Keratinocyte (primary cell): ENCODE data around the gene MRTFB. TPM values are rescaled to one million over a fixed set of nuclear protein-coding genes. Genes with fewer than 3 reads are reported as not detected.

Experiments used
- DNase-seq: peaks from one replicate; pipeline ENCODE4 v3.0.0-alpha.2; 2011; ENCODE audit warnings: low read depth, missing footprints, low spot score
- FAIRE-seq: peaks from 2 replicates; lab custom pipeline; 2011; peaks lifted over from hg19 to GRCh38; lab: Jason Lieb, UNC
- H2AFZ ChIP-seq: 2 replicates; pipeline ENCODE4 v1.6.0; 2012; ENCODE audit warnings: low read length, control low read depth, inconsistent platforms; ENCODE audit not compliant: control insufficient read depth
- H3K27ac ChIP-seq: 2 replicates; pipeline ENCODE4 v1.5.1; 2011; ENCODE audit warnings: low read length; ENCODE audit not compliant: control insufficient read depth, insufficient read depth
- H3K27me3 ChIP-seq: 3 replicates; pipeline ENCODE4 v1.6.0; 2011; ENCODE audit warnings: low read length; ENCODE audit not compliant: control insufficient read depth, insufficient read depth; ENCODE audit errors: extremely low read depth
- H3K36me3 ChIP-seq, 2 experiments: 2 replicates in 1 of 2; 3 replicates in 1 of 2; pipeline ENCODE4 v1.5.1; 2011; ENCODE audit warnings: low read length in 2 of 2, mild to moderate bottlenecking in 1 of 2; ENCODE audit not compliant: control insufficient read depth in 2 of 2, insufficient read depth in 2 of 2; ENCODE audit errors: extremely low read depth in 1 of 2
- H3K4me1 ChIP-seq: 3 replicates; pipeline ENCODE4 v1.5.1; 2011; ENCODE audit warnings: low read length; ENCODE audit not compliant: control insufficient read depth, insufficient read depth; ENCODE audit errors: extremely low read depth
- H3K4me2 ChIP-seq: 3 replicates; pipeline ENCODE4 v1.6.0; 2011; ENCODE audit warnings: low read depth, low read length; ENCODE audit not compliant: control insufficient read depth, insufficient read depth; ENCODE audit errors: extremely low read depth
- H3K4me3 ChIP-seq, 3 experiments: fragments of 200-600 bp in 1 of 3; sonication (generic) in 1 of 3; 2 replicates in 2 of 3; 3 replicates in 1 of 3; pipeline ENCODE4 v1.5.1; 2011 to 2016; ENCODE audit warnings: low read length in 3 of 3, mild to moderate bottlenecking in 3 of 3, control low read depth in 2 of 3, inconsistent platforms in 1 of 3, low read depth in 1 of 3, mixed read lengths in 1 of 3, mixed run types in 1 of 3, moderate library complexity in 1 of 3; ENCODE audit not compliant: control insufficient read depth in 2 of 3, insufficient read depth in 2 of 3; ENCODE audit errors: extremely low read depth in 1 of 3
- H3K79me2 ChIP-seq: 2 replicates; pipeline ENCODE4 v1.6.0; 2012; ENCODE audit warnings: low read length; ENCODE audit not compliant: control insufficient read depth, insufficient read depth
- H3K9ac ChIP-seq: 3 replicates; pipeline ENCODE4 v1.6.0; 2011; ENCODE audit warnings: low read length; ENCODE audit not compliant: control insufficient read depth, insufficient read depth; ENCODE audit errors: extremely low read depth
- H3K9me1 ChIP-seq: 3 replicates; pipeline ENCODE4 v1.6.0; 2011; ENCODE audit warnings: low read length; ENCODE audit not compliant: control insufficient read depth, insufficient read depth; ENCODE audit errors: extremely low read depth
- H3K9me3 ChIP-seq: 2 replicates; pipeline ENCODE4 v1.5.1; 2012; ENCODE audit warnings: low read depth, low read length; ENCODE audit not compliant: control insufficient read depth
- H4K20me1 ChIP-seq: 3 replicates; pipeline ENCODE4 v1.6.0; 2011; ENCODE audit warnings: low read length; ENCODE audit not compliant: control insufficient read depth, insufficient read depth; ENCODE audit errors: extremely low read depth
- CTCF ChIP-seq, 3 experiments: IDR thresholded peaks in 1 of 3; conservative IDR thresholded peaks in 1 of 3; optimal IDR thresholded peaks in 1 of 3; 2 replicates in 2 of 3; 3 replicates in 1 of 3; pipeline versions ENCODE3 to v1.5.1; 2011; ENCODE audit warnings: low read length in 3 of 3, mild to moderate bottlenecking in 3 of 3, moderate library complexity in 2 of 3, control low read depth in 1 of 3, inconsistent platforms in 1 of 3; ENCODE audit not compliant: insufficient read depth in 2 of 3; ENCODE audit errors: extremely low read depth in 1 of 3
- EZH2 ChIP-seq: IDR thresholded peaks from one replicate; pipeline ENCODE4 v1.6.1; 2012; ENCODE audit warnings: inconsistent platforms, mild to moderate bottlenecking, low read length, moderate library complexity
- dilution Hi-C: fragments of 300-500 bp; cut with MboI; formaldehyde crosslinking; loops from one replicate; pipeline ENCODE4 v1.7.0; 2020; ENCODE audit warnings: low sequenced_read_pairs; ENCODE audit not compliant: extremely low pct_ligation_motif_present
- polyA plus RNA-seq, 5 experiments: library from polyadenylated mRNA; depleted of rRNA in 3 of 5; stranded (reverse) in 3 of 5; stranded (forward) in 1 of 5; unstranded in 1 of 5; fragments of >200 nt; gene quantifications; 1 replicate in 1 of 5; 2 replicates in 3 of 5; 3 replicates in 1 of 5; pipeline versions ENCODE4 v1.2.1 to v1.2.3, GENCODE V29; 2011 to 2012; ENCODE audit warnings: missing spikeins in 2 of 5, low read depth in 1 of 5, low replicate concordance in 1 of 5

Gene MRTFB
- polyA plus RNA-seq, 1 donor (not counting 4 experiments of a cell fraction or from before 2014, with no cell fraction given), result 12.1 TPM

- peaks cover 17% of the 10 kb centered on the region for H3K79me2 ChIP-seq
- H4K20me1 ChIP-seq, result no peaks in the 10 kb centered on the region
- H3K36me3 ChIP-seq, result no peaks in the 10 kb centered on the region
- H3K4me3 ChIP-seq, result no peak overlapping the region
- H3K9ac ChIP-seq, result no peak overlapping the region
- DNase-seq (no peak), FAIRE-seq (no peak)
- H3K9me1 ChIP-seq, result no peaks in the 10 kb centered on the region
- H3K4me2 ChIP-seq, result no peak overlapping the region
- H3K4me1 ChIP-seq, result no peaks in the 10 kb centered on the region
- H2AFZ ChIP-seq, result no peak overlapping the region
- H3K27me3 ChIP-seq, result no peaks in the 10 kb centered on the region
- no peak overlapping the region for H3K27ac ChIP-seq
- no peaks in the 10 kb centered on the region for H3K9me3 ChIP-seq
- dilution Hi-C loops, result no loop called here
- TF ChIP-seq EZH2 (no peak), CTCF (optimal IDR thresholded peaks at IDR 0.05 in 1 of 3, IDR thresholded peaks at IDR 0.05 in 1 of 3, conservative IDR thresholded peaks at IDR 0.05 in 1 of 3; ENCODE audit: extremely low read depth in 1 of 3, insufficient read depth in 2 of 3, low read length in 3 of 3) (no peak)
These were observed 48.7 kb downstream of the MRTFB start for GRCh38 chr16:14119799-14120198.

GRCh38 chr16:14120335-14120734 is 49.2 kb downstream of the MRTFB start:
- H3K36me3 ChIP-seq, result no peaks in the 10 kb centered on the region
- H3K4me1 ChIP-seq, result no peaks in the 10 kb centered on the region
- H4K20me1 ChIP-seq, result no peaks in the 10 kb centered on the region
- DNase-seq (no peak), FAIRE-seq (no peak)
- dilution Hi-C loops, result no loop called here
- no peak overlapping the region for H2AFZ ChIP-seq
- H3K9me3 ChIP-seq, result no peaks in the 10 kb centered on the region
- no peak overlapping the region for H3K4me3 ChIP-seq
- H3K79me2 ChIP-seq, result peaks cover 20% of the 10 kb centered on the region
- no peak overlapping the region for H3K9ac ChIP-seq
- no peaks in the 10 kb centered on the region for H3K9me1 ChIP-seq
- TF ChIP-seq EZH2 (no peak), CTCF (optimal IDR thresholded peaks at IDR 0.05 in 1 of 3, IDR thresholded peaks at IDR 0.05 in 1 of 3, conservative IDR thresholded peaks at IDR 0.05 in 1 of 3; ENCODE audit: extremely low read depth in 1 of 3, insufficient read depth in 2 of 3, low read length in 3 of 3) (no peak)
- no peaks in the 10 kb centered on the region for H3K27me3 ChIP-seq
- H3K27ac ChIP-seq, result no peak overlapping the region
- no peak overlapping the region for H3K4me2 ChIP-seq
